ENCODE results near the gene P2RY2.

- TF ChIP-seq CTCF (IDR thresholded peaks at IDR 0.05; ENCODE audit: low read depth, low read length, poor library complexity, severe bottlenecking) (no peak), EZH2phosphoT487 (IDR thresholded peaks at IDR 0.05; ENCODE audit: borderline replicate concordance, low read length) (no peak)
These were observed 31.2 kb upstream of the P2RY2 start for GRCh38 chr11:73186886-73187285.

All from DOHH2 (cell line).